Sigmoid colon (tissue), 4 donors: ENCODE data around the gene OR52L1.

ENCODE experiments used
- CTCF ChIP-seq, 4 experiments: fragments of 450-650 bp in 3 of 4; fragments of 200-600 bp in 1 of 4; IDR thresholded peaks; one replicate each; pipeline ENCODE4 v1.5.1; 2016 to 2019; ENCODE audit warnings: antibody characterized with exemption in 4 of 4, mild to moderate bottlenecking in 3 of 4, moderate library complexity in 2 of 4
- EP300 ChIP-seq, 4 donors: sonication (generic); formaldehyde crosslinking; IDR thresholded peaks; one replicate each; pipeline ENCODE4 v1.6.1; 2017; ENCODE audit warnings: antibody characterized with exemption in 4 of 4
- POLR2A ChIP-seq, 2 donors: fragments of 450-650 bp; IDR thresholded peaks; one replicate each; pipeline ENCODE4 v1.6.1; 2016; ENCODE audit warnings: antibody characterized with exemption in 2 of 2, mild to moderate bottlenecking in 2 of 2, moderate library complexity in 2 of 2
- POLR2AphosphoS5 ChIP-seq, 4 donors: sonication (generic); formaldehyde crosslinking; IDR thresholded peaks; one replicate each; pipeline ENCODE4 v1.6.1; 2017; ENCODE audit warnings: antibody characterized with exemption in 4 of 4

GRCh38 chr11:6030708-6031405 is 44.1 kb upstream of the OR52L1 start, which contains the start of gene OR56A1:
- TF ChIP-seq CTCF (IDR thresholded peaks at IDR 0.05) (no peak), POLR2A (IDR thresholded peaks at IDR 0.05) (no peak), EP300 (IDR thresholded peaks at IDR 0.05) (no peak), POLR2AphosphoS5 (IDR thresholded peaks at IDR 0.05) (no peak)
